ENCODE data around the gene PLEKHO1. TPM values are rescaled to one million over a fixed set of nuclear protein-coding genes. Genes with fewer than 3 reads are reported as not detected.

PLEKHO1 gene
- total RNA-seq, 4 donors from 2014 or later: 35.9 to 76.3 (median 49.7) TPM

GRCh38 chr1:150179867-150180266 is 30.2 kb downstream of the PLEKHO1 start:
- H3K4me3 ChIP-seq: no peak overlapping the region
- no peak for DNase-seq
- WGBS, 2 donors (ENCODE audit: low coverage in 1 of 2): 88 to 96% methylated on average over 6 to 7 of the region's 7 CpGs
- no peaks in the 10 kb centered on the region for H3K9me3 ChIP-seq
- H3K27me3 ChIP-seq: no peaks in the 10 kb centered on the region
- no peak overlapping the region for H3K27ac ChIP-seq
- in situ Hi-C loops (cut with MboI; ENCODE audit: low pct_ligation_motif_present in 1 of 4, low pct_unique_long_range_greater_than_20kb in 1 of 4, low sequenced_read_pairs in 3 of 4) (loop anchor here (10.0 to 25.0 kb wide), 3 partner anchors 105 to 218 kb away; no protein-coding TSS in a partner anchor), intact Hi-C loops (cut with DNase I; ENCODE audit: low total_unique reads) (no loop called here)
- TF ChIP-seq POLR2A (IDR thresholded peaks at IDR 0.05): no peak
- TF ChIP-seq POLR2AphosphoS5 (IDR thresholded peaks at IDR 0.05): no peak
- TF ChIP-seq EP300 (IDR thresholded peaks at IDR 0.05; ENCODE audit: low read depth): no peak
- TF ChIP-seq, protein P1, sequence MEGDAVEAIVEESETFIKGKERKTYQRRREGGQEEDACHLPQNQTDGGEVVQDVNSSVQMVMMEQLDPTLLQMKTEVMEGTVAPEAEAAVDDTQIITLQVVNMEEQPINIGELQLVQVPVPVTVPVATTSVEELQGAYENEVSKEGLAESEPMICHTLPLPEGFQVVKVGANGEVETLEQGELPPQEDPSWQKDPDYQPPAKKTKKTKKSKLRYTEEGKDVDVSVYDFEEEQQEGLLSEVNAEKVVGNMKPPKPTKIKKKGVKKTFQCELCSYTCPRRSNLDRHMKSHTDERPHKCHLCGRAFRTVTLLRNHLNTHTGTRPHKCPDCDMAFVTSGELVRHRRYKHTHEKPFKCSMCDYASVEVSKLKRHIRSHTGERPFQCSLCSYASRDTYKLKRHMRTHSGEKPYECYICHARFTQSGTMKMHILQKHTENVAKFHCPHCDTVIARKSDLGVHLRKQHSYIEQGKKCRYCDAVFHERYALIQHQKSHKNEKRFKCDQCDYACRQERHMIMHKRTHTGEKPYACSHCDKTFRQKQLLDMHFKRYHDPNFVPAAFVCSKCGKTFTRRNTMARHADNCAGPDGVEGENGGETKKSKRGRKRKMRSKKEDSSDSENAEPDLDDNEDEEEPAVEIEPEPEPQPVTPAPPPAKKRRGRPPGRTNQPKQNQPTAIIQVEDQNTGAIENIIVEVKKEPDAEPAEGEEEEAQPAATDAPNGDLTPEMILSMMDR (IDR thresholded peaks at IDR 0.05): no peak
- H3K4me1 ChIP-seq: no peaks in the 10 kb centered on the region
- no peaks in the 10 kb centered on the region for H3K36me3 ChIP-seq

- intact Hi-C loops (cut with DNase I; ENCODE audit: low total_unique reads) (no loop called here), in situ Hi-C loops (cut with MboI; ENCODE audit: low pct_ligation_motif_present in 1 of 4, low pct_unique_long_range_greater_than_20kb in 1 of 4, low sequenced_read_pairs in 3 of 4) (loop anchor here (10.0 to 25.0 kb wide), 3 partner anchors 106 to 218 kb away; no protein-coding TSS in a partner anchor)
- Histone ChIP-seq H3K9me3 (no peaks in the 10 kb centered on the region), H3K27me3 (no peaks in the 10 kb centered on the region), H3K36me3 (no peaks in the 10 kb centered on the region), H3K27ac (no peak overlapping the region), H3K4me1 (no peaks in the 10 kb centered on the region), H3K4me3 (no peak overlapping the region)
- no peak for DNase-seq
- TF ChIP-seq, protein P1 (IDR thresholded peaks at IDR 0.05): no peak
- TF ChIP-seq EP300 (IDR thresholded peaks at IDR 0.05; ENCODE audit: low read depth) (no peak), POLR2A (IDR thresholded peaks at IDR 0.05) (no peak), POLR2AphosphoS5 (IDR thresholded peaks at IDR 0.05) (no peak)
- WGBS, 2 donors (ENCODE audit: low coverage in 1 of 2): 61 to 79% methylated on average over 5 of the region's 5 CpGs
Observed at GRCh38 chr1:150180474-150180873, 30.8 kb downstream of the PLEKHO1 start.

GRCh38 chr1:150182247-150182646 is 32.5 kb downstream of the PLEKHO1 start:
- intact Hi-C loops (cut with DNase I; ENCODE audit: low total_unique reads) (no loop called here), in situ Hi-C loops (cut with MboI; ENCODE audit: low pct_ligation_motif_present in 1 of 4, low pct_unique_long_range_greater_than_20kb in 1 of 4, low sequenced_read_pairs in 3 of 4) (loop anchor here (10.0 to 25.0 kb wide), 3 partner anchors 107 to 220 kb away; no protein-coding TSS in a partner anchor)

DNA sequence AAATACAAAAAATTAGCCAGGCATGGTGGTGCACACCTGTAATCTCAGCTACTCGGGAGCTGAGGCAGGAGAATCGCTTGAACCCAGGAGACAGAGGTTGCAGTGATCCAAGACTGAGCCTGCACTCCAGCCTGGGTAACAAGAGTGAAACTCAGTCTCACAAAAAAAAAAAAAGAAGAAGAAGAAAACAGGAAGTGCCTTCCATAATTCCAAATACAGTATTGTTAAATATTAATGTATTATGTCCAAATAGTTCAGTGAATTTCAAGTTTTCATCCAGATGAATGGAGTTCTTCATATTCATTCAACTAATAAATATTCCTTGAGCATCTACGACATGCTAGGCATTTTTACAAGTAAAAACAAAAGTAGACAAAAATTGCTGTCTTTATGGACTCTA is 33.3 kb downstream of the PLEKHO1 start:
- no peaks in the 10 kb centered on the region for H3K36me3 ChIP-seq
- no peak overlapping the region for H3K27ac ChIP-seq
- H3K27me3 ChIP-seq: no peaks in the 10 kb centered on the region
- TF ChIP-seq, protein P1 (IDR thresholded peaks at IDR 0.05): no peak
- TF ChIP-seq EP300 (IDR thresholded peaks at IDR 0.05; ENCODE audit: low read depth) (no peak), POLR2A (IDR thresholded peaks at IDR 0.05) (no peak), POLR2AphosphoS5 (IDR thresholded peaks at IDR 0.05) (no peak)
- in situ Hi-C loops (cut with MboI; ENCODE audit: low pct_ligation_motif_present in 1 of 4, low pct_unique_long_range_greater_than_20kb in 1 of 4, low sequenced_read_pairs in 3 of 4) (loop anchor here (10.0 to 25.0 kb wide), 3 partner anchors 108 to 221 kb away; no protein-coding TSS in a partner anchor), intact Hi-C loops (cut with DNase I; ENCODE audit: low total_unique reads) (no loop called here)
- H3K4me3 ChIP-seq: no peak overlapping the region
- no peaks in the 10 kb centered on the region for H3K4me1 ChIP-seq
- no peaks in the 10 kb centered on the region for H3K9me3 ChIP-seq
- no peak for DNase-seq
- 78 to 84% methylated on average over 1 to 3 of the region's 3 CpGs for WGBS, 2 donors (ENCODE audit: low coverage in 1 of 2)

More at GRCh38 chr1:150182247-150182646, 32.5 kb downstream of the PLEKHO1 start:
- H3K9me3 ChIP-seq: no peaks in the 10 kb centered on the region
- H3K27me3 ChIP-seq: no peaks in the 10 kb centered on the region
- no peak for TF ChIP-seq POLR2AphosphoS5 (IDR thresholded peaks at IDR 0.05)
- TF ChIP-seq EP300 (IDR thresholded peaks at IDR 0.05; ENCODE audit: low read depth): no peak
- TF ChIP-seq, protein P1 (IDR thresholded peaks at IDR 0.05): no peak
- no peak for TF ChIP-seq POLR2A (IDR thresholded peaks at IDR 0.05)
- 89 to 93% methylated on average over 10 to 11 of the region's 11 CpGs for WGBS, 2 donors (ENCODE audit: low coverage in 1 of 2)
- no peak overlapping the region for H3K27ac ChIP-seq
- H3K36me3 ChIP-seq: no peaks in the 10 kb centered on the region
- DNase-seq: no peak
- H3K4me3 ChIP-seq: no peak overlapping the region
- no peaks in the 10 kb centered on the region for H3K4me1 ChIP-seq
